Testis (tissue), 2 donors: ENCODE data around the gene LYST.

ENCODE experiments used
- CTCF ChIP-seq, 3 experiments: fragments of 450-650 bp in 2 of 3; fragments of 200-600 bp in 1 of 3; sonication (generic) in 1 of 3; IDR thresholded peaks; one replicate each; pipeline ENCODE4 v1.5.1; 2016 to 2019; ENCODE audit warnings: antibody characterized with exemption in 3 of 3, mild to moderate bottlenecking in 2 of 3, moderate library complexity in 1 of 3
- POLR2A ChIP-seq: fragments of 450-650 bp; IDR thresholded peaks from one replicate; pipeline ENCODE4 v1.6.1; 2017; ENCODE audit warnings: antibody characterized with exemption, mild to moderate bottlenecking, moderate library complexity

DNA sequence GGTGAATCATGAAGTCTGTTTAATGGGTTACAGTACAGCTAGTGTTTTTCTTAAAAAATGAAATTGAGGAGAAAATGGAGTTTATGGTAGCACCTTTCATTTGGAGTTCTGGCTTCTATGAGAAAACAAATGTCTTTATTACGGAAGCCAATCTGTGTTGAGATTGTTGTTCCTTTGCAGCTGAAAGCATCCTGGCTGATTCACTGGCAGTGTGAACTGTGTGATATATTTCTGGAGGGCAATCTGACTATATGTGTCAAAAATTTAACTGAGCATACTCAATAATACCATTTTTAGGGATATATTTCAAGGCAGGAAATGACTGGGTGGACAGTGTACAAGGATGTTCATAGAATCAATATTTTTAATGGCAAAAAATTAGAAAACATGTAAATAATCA, 46.6 kb upstream of the LYST start:
- no peak for TF ChIP-seq CTCF (IDR thresholded peaks at IDR 0.05)
- no peak for TF ChIP-seq POLR2A
